Posterior cingulate gyrus (tissue), 11 donors: ENCODE results near the gene UBE2V1.
A peak's percentile ranks its signal among the peaks of the same experiment; 100 is the strongest.
"Not testable (repeated sequence)": the region's sequence is repeated elsewhere in the genome, so short reads cannot be mapped to it uniquely, and the experiment has no call there.

ENCODE experiments used
- DNase-seq, 10 donors: peaks; one replicate each; pipeline versions ENCODE4 v3.0.0 to v3.0.0-alpha.2; 2020 to 2021; ENCODE audit warnings: mixed read lengths in 3 of 10
- intact Hi-C: fragments of 100-400 bp; cut with DNase I; formaldehyde crosslinking; loops from one replicate; pipeline ENCODE4 v1.15.1; 2023

The UBE2V1 gene

GRCh38 chr20:50120935-50121693, 8.2 kb upstream of the UBE2V1 start:
- DNase-seq, result peak; percentile 57 to 96 (median 74)
- intact Hi-C loops, result loop anchor here (1.0 kb wide), 1 partner anchor 48 kb away; no protein-coding TSS in a partner anchor

GRCh38 chr20:50118203-50118602, 5.3 kb upstream of the UBE2V1 start:
- DNase-seq, result no peak
- intact Hi-C loops, result loop anchor here (5.0 kb wide), 1 partner anchor 34 kb away; the partner anchor contains the start of gene PEDS1

- no peak for DNase-seq
- intact Hi-C loops, result loop anchor here (5.0 kb wide), 1 partner anchor 36 kb away; the partner anchor contains the start of gene PEDS1
Measured at GRCh38 chr20:50116368-50116999, 3.5 kb upstream of the UBE2V1 start.

- DNase-seq, result peak; percentile 95 to 100 (median 98)
- intact Hi-C loops, result loop anchor here (5.0 kb wide), 1 partner anchor 37 kb away; the partner anchor contains the start of gene PEDS1
Measured at GRCh38 chr20:50115591-50116367, 2.8 kb upstream of the UBE2V1 start.

GRCh38 chr20:50115041-50115512, 2.1 kb upstream of the UBE2V1 start:
- intact Hi-C loops, result loop anchor here (5.0 kb wide), 1 partner anchor 37 kb away; the partner anchor contains the start of gene PEDS1
- no peak for DNase-seq

GRCh38 chr20:50113420-50114224, 672 bp upstream of the UBE2V1 start:
- no peak for DNase-seq
- intact Hi-C loops, result no loop called here

- intact Hi-C loops, result no loop called here
- no peak for DNase-seq
Measured at GRCh38 chr20:50111829-50112495, 988 bp downstream of the UBE2V1 start.

GRCh38 chr20:50111120-50111828, 1.7 kb downstream of the UBE2V1 start:
- intact Hi-C loops, result no loop called here
- no peak for DNase-seq

GRCh38 chr20:50110141-50111047, 2.6 kb downstream of the UBE2V1 start:
- no peak for DNase-seq
- intact Hi-C loops, result no loop called here

GRCh38 chr20:50108556-50109235, 4.3 kb downstream of the UBE2V1 start:
- DNase-seq, result no peak
- intact Hi-C loops, result no loop called here

GRCh38 chr20:50107796-50108331, 5.1 kb downstream of the UBE2V1 start:
- DNase-seq, result no peak
- intact Hi-C loops, result no loop called here

GRCh38 chr20:50107086-50107660, 5.8 kb downstream of the UBE2V1 start:
- intact Hi-C loops, result no loop called here
- DNase-seq, result no peak

- DNase-seq, intact Hi-C loops: not testable (repeated sequence)
Measured at GRCh38 chr20:50106669-50107068, 6.3 kb downstream of the UBE2V1 start.

GRCh38 chr20:50103464-50104107, 9.4 kb downstream of the UBE2V1 start:
- peak in 1 of 10 donors; percentile 54 for DNase-seq
- intact Hi-C loops, result not testable (repeated sequence)

GRCh38 chr20:50102551-50102950, 10.4 kb downstream of the UBE2V1 start:
- DNase-seq, intact Hi-C loops: not testable (repeated sequence)

- intact Hi-C loops, result no loop called here
Measured at GRCh38 chr20:50101887-50102286, 11.1 kb downstream of the UBE2V1 start.

More at GRCh38 chr20:50101887-50102286, 11.1 kb downstream of the UBE2V1 start:
- DNase-seq, result no peak
